Astrocyte of the cerebellum (primary cell): Measurements from ENCODE around the gene OR2V1.
"Not testable (repeated sequence)": the region's sequence is repeated elsewhere in the genome, so short reads cannot be mapped to it uniquely, and the experiment has no call there.

ENCODE experiments used
- DNase-seq: peaks from one replicate; pipeline ENCODE4 v3.0.0-alpha.2; 2011; ENCODE audit warnings: low read depth
- H3K4me3 ChIP-seq: 2 replicates; pipeline ENCODE4 v1.5.1; 2011; ENCODE audit warnings: mild to moderate bottlenecking, low read depth, low read length, moderate library complexity
- CTCF ChIP-seq: IDR thresholded peaks from 2 replicates; pipeline ENCODE4 v1.5.1; 2012; ENCODE audit warnings: low read length, low read depth, moderate library complexity, mild to moderate bottlenecking; ENCODE audit errors: missing control alignments
- in situ Hi-C: cut with HindIII; loops from 2 replicates; pipeline ENCODE4 v1.10.0; 2017; ENCODE audit warnings: low sequenced_read_pairs

OR2V1 gene, protein sequence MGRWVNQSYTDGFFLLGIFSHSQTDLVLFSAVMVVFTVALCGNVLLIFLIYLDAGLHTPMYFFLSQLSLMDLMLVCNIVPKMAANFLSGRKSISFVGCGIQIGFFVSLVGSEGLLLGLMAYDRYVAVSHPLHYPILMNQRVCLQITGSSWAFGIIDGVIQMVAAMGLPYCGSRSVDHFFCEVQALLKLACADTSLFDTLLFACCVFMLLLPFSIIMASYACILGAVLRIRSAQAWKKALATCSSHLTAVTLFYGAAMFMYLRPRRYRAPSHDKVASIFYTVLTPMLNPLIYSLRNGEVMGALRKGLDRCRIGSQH

DNA sequence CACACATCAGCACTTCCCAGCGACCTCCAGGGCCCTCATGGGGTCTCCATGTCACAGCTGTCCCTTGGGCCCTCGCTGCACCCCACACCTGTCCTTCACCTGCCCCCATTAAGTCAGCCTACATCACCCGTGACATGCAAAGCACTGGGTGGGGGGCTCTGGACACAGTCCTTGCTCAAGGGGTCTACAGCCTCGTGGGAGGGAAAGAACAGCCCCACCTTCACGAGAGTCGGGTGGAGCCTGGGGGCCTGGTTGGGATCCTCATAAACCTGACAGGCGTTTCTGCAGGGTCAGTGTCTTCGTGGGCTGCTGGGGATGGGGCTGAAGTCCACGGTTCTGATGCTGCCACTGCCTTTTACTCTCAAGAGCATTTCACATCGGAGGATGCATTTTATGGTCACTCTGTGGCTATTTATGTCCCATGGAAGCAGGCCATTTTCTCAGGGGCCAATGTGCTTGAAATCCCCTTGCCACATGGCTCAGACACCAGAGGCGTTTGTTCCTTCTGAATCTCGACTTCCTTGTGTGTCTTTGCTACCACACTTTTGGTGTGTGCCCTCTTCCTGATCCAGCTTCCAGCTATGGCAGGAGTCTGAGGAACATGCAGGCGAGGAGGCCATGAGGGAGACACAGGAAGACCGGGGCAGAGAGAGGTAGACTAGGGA is at the start of gene OR2V1:
OR2V1 (minus strand) TSS at position 338 of the 665 bp plus-strand sequence. CDS start 5,865 bp downstream, outside the sequence.
- no peak for DNase-seq
- in situ Hi-C loops, result no loop called here
- TF ChIP-seq CTCF, result no peak
- H3K4me3 ChIP-seq, result no peak within 1 kb of the TSS

DNA sequence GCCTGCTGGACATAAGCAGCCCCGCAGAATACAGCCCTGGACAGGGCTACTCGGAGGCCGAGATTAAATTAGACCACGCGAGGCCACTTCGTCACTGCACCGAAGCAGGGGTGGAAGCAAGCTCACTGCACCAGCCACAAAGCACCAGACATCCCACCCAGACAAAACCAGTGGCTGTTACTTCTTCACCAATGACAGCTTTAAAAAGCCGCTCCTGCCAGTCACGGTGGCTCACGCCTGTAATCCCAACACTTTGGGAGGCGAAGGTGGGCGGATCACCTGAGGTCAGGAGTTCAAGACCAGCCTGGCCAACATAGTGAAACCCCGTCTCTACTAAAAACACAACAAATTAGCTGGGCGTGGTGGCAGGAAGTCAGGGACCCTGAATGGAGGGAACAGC is 46.6 kb upstream of the OR2V1 start:
- DNase-seq, H3K4me3 ChIP-seq, in situ Hi-C loops: not testable (repeated sequence)

- H3K4me3 ChIP-seq, result no peak overlapping the region
- DNase-seq, result no peak
- in situ Hi-C loops, result no loop called here
- TF ChIP-seq CTCF, result no peak
These were observed 45.4 kb upstream of the OR2V1 start for GRCh38 chr5:181176254-181176952.

DNA sequence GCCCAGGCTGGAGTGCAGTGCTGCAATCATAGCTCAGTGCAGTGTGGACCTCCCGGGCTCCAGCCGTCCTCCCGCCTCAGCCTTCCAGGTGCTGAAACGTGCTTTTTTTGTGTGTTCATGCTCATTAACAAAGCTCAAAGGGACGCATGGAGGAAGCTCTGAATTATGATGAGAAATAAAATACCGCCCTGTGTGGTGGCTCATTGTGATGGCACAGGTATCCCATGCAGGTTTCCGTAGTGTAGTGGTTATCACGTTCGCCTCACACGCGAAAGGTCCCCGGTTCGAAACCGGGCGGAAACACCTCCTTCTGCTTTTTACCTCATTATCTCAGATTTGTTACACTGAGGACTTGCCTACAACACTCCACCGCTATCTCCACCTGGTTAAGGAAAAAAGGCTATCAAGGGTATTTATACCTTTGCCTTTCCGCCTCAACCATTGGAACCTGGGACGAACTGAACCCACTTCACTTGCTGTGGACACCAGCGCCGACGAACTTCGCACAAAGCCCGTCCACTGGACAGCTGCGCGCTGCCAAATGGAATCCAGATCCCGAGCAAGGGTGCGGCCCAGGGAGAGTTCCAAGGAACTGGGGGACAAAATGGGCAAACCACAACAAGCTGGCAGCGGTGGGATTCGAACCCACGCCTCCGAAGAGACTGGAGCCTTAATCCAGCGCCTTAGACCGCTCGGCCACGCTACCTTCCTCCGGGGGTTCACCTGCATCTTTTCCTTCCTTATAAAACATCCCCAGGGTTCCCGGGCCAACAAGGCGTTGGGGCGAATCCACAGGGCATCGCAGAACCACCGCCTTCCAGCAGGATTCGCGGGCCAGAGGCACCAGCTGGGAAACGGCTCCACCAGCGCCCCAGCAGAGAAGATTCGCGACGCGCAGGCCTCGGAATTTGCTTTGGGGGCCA is 42.7 kb upstream of the OR2V1 start:
- in situ Hi-C loops, result no loop called here
- peak overlapping the region; percentile 5 for H3K4me3 ChIP-seq
- no peak for TF ChIP-seq CTCF
- DNase-seq, result no peak

DNA sequence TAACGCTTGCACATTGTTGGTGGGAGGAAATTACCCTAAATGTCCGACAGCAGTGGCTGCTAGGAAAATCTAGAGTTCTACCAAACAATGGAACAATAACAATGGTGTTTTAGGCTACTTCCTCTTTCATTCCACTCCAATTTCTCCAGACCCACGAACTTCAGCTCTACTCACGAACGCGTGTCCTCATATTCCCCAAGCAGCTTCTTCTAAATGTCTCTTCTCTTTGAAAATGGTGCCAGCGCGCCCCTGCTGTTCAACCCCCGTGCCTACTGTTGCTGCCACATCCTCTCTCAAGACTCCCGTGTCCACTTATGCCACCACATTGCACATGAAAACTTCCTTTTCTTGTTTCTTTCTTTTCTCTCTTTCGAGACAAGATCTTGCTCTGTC is 42.1 kb upstream of the OR2V1 start:
- no peak for DNase-seq
- TF ChIP-seq CTCF, result no peak
- H3K4me3 ChIP-seq, result peak overlapping the region; percentile 5
- in situ Hi-C loops, result no loop called here

DNA sequence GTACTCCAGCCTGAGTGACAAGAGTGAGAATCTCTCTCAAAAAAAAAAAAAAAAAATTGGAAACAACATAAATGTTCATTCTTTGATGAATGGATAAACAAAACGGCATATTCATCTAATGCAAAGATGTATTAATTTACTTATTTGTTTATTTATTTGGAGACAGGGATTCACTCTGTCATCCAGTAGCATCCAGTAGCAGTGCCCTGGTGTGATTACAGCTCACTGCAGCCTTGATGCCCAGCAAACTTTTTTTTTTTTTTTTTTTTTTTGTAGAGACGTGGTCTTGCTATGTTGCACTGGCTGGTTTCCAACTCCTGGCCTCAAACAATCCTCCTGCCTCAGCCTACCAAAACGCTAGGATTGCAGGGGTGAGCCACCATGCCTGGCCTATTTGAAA is 40.8 kb upstream of the OR2V1 start:
- in situ Hi-C loops, result no loop called here
- TF ChIP-seq CTCF, result no peak
- no peak overlapping the region for H3K4me3 ChIP-seq
- DNase-seq, result no peak
